NCI-H1436 treated with DMSO at 0.1 percent for 48 hours (cell line): ENCODE data around the gene FASN.

ENCODE experiments used
- DNase-seq: peaks from one replicate; lab custom pipeline; 2025; lab: John Stamatoyannopoulos, UW

FASN gene

DNA sequence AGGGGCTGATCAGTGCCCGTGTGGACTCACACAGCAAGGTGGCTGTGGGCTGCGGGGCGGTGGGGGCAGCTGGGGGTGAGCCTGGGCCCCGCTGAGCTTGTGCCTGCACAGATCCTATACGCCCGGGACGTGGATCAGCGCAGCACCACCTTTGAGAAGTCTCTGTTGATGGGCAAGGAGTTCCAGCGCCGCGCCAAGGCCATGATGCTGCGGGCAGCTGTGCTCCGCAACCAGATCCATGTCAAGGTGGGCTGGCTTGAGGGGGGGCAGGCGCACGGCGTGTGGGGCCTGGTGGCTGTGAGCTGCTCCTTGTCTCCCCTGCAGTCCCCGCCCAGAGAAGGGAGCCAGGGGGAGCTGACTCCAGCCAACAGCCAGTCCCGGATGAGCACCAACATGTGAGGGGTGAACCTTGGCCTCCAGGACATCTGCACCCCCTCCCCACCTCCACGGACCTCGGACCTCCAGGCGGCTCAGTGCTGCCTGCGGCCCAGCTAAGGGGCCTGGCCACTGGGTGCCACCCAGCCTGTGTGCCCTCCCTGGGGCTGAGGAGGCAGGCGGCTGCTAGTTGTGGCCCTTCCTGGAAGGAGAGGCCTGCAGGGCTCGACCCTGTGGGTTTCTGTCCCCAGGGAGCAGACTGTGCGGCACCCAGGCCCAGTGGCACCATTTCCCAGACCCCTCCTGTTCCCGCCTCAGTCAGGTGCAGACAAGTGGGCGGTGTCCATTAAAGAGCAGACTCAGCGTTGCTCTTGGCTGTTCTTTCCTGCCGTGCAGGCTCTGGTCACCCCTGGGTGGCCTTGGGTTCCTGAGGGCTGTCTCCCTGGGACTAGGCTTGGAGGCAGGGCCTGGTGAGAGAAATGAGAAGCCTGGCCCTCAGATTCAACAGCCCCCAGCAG is 41.1 kb downstream of the FASN start:
- DNase-seq = no peak

GRCh38 chr17:82055965-82056728 is 41.9 kb downstream of the FASN start:
- DNase-seq = no peak

DNA sequence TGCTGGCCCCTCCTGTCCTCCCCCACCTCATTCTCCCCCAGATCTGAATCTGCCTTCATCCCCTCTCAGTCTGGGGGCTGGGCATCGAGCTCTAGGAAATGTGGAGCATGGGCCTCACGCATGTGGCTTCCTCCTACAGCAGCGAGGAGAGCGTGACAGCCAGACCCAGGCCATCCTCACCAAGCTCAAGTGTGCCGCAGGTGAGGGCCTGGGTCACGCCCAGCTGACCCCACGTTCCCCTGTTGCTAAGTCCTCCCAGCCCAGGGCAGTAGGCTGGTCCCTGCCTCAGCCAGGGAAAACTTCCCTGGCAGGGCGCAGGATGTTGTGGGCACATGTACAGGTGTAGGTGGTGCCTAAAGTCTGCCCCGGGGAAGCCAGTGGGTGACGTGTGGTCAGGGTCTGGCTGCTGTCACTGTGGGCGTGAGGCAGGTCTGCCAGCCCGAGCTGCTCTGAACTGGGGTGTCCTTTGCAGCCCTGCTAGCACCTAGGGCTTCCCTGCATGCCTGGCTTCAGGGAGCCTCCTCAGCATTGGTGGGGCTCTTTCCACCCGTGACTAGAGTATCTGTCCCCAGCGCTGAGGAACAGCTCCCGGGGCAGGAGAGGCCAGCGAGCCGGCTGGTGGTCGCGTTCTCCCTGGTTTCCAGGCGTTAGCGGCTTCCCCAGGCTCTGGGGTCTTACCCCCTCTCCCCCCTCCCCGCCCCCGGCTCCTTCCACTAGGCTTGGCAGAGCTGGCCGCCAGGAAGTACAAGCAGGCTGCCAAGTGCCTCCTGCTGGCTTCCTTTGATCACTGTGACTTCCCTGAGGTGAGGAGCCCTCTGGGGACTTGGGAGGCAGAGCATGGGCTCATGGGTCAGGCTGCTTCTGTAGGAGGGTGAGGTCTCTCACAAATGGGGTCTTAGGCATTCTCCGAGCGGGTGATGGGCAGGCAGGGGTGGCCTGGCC is 42.7 kb downstream of the FASN start:
- DNase-seq = no peak

- no peak for DNase-seq
Measured at GRCh38 chr17:82054351-82055022, 43.5 kb downstream of the FASN start.

- DNase-seq = no peak
Measured at GRCh38 chr17:82053556-82054263, 44.3 kb downstream of the FASN start.

DNA sequence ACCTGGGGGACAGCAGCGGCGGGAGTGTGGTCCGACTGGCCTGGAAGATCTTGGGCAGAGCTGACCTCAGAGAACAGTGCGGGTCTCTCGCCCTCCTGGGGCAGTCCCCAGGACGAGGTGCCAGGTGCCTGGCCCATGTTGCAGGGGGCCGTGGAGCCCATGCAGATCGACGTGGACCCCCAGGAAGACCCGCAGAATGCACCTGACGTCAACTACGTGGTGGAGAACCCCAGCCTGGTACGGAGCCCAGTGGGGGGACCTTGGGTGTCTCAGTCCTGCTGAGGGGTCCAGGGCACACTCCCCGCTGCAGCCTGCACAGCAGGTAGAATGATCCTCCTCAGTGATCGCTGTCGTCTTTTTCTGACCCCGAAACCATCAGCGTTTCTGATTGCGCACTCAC is 44.9 kb downstream of the FASN start:
- no peak for DNase-seq

DNA sequence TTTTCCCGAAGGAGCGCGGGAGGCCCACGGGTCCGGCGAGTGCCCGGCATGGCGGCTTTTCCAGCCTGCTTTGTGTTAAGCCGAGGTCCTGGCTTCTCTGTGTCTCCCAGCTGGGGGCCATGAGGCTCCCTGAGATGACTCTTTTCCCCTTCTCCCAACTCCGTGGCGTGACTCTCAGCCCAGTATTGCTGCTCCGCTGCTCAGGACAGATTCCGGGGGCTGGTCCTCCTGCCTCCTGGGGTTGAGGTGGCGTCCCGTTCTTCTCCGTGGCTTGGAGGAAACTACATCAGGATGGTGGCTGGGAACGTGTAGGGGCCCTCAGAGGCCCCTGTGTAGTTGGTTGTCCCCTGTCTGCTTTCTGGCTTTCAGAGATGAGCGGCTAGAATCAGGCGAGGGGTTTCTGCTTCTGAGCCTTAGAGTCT is 45.4 kb downstream of the FASN start:
- no peak for DNase-seq

- no peak for DNase-seq
Measured at GRCh38 chr17:82051776-82052637, 46.0 kb downstream of the FASN start, which contains the start of the genes GPS1 and RFNG. Gene GPS1 (plus strand): TSS chr17:82051898. CDS start chr17:82051932, 34 bp downstream. Gene RFNG (minus strand): TSS chr17:82051811. CDS start chr17:82051766, 45 bp downstream.

DNA sequence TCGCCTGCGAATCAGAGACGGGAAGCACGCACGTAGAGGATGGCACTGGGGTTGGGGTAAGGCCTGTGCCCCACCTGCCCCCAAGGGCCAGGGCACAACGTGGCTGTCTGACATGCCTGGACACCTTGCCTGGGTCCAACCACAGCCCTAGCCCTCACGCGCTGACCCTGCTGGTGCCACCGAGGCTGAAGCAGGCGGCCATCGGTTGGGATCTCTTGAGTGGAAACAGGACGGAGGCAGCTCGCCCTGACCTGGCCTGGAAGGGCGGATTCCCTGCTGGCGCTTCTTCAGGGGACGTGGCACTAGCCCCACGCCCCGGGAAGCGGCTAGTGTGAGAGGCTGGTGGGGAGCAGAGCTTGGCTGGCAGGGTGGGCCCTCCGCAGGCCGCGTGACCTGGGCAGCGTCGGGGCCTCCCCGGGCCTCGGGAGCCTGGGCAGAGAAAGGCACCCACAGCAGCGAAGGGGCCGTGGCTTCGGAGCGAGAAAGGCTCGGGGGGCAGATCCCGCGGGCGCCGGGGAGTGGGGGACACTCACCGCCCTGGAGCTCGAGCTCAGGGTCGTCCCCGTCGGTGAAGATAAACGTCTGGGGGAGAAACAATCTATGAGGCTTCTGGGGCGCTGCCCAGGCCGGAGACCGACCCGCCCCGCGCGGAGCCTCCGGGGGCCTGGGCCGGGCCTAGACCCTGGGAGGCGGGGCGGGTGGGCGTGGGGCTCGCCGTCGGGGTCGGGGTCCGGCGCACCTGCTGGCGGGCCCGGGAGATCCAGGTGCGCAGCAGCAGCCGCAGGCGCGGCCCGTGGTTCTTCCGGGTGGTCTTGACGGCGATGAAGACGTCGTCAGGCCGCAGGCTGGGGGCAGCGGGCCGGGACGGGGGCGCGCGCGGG is 47.0 kb downstream of the FASN start:
- DNase-seq = no peak

- DNase-seq = no peak
Measured at GRCh38 chr17:82050152-82050760, 47.8 kb downstream of the FASN start.

GRCh38 chr17:82049521-82049971 is 48.5 kb downstream of the FASN start:
- no peak for DNase-seq

- no peak for DNase-seq
Measured at GRCh38 chr17:82049106-82049505, 48.9 kb downstream of the FASN start.

DNA sequence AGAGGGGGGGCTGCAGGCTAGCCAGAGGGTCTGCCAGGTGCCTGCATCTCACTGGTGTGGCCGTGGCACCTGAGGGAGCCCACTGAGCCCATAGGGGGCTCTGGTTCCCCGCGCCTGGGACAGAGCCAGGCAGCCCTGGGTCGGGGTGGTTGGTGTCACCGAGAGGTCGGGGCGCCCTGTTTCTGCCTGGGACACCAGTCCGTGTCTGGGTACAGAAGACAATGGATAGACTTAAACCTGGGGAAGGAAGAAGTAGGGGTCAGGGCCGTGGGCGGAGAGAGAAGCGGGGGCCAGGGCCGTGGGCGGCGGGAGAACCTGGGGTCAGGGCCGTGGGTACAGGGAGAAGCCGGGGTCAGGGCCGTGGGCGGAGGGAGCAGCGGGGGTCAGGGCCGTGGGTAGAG is 49.5 kb downstream of the FASN start:
- no peak for DNase-seq

- DNase-seq = no peak
Measured at GRCh38 chr17:82047914-82048570, 50.0 kb downstream of the FASN start.

DNA sequence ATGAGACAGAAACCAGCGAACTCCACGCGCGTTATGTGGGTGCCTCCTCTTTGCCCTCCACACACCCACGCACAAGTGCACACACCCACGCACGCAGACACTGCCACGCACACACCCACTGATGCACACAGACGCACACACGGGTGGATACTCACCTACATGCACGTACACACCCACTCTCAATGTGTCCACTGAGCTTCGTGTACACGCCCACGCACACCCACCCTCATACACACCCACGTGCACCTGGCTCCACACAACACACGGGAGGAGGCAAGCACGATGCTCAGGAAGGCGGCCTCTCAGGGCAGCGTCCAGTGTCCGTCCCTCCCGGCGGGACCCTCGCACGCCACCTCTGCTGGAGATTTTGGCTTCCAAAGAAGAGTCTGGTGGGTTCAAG is 50.7 kb downstream of the FASN start:
- no peak for DNase-seq

- DNase-seq = no peak
Measured at GRCh38 chr17:82046903-82047302, 51.1 kb downstream of the FASN start.

DNA sequence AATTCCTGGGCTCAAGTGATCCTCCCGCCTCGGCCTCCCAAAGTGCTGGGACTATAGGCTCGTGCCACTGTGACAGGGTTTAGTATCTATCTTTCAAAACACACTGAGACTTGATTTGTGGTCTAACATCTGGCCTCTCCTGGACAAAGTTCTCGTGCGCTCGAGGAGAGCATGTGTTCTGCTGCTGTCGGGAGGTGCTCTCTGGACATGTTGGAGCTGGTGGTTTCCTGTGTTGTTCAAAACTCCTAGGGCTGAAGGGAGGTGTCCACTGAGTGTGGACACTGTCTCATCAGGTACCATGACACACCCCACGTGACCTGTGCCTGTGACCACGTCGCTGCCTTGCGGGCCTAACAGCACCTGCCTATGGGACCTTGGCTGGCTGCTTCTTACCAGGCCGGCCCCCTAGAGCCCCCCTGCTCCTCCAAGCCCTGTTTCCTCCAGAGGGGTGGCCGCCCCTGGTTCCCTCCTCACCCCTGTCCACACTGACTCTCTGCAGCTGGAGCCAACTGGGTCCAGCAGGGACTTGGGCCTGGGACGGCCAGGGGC is 52.0 kb downstream of the FASN start:
- DNase-seq = no peak
